GM13977 (cell line): ENCODE data around the gene C4orf17.
"Not testable (repeated sequence)": the region's sequence is repeated elsewhere in the genome, so short reads cannot be mapped to it uniquely, and the experiment has no call there.

ENCODE experiments used
- DNase-seq: peaks from one replicate; pipeline ENCODE4 v3.0.0; 2012; ENCODE audit warnings: low spot score
- in situ Hi-C: fragments of 300-500 bp; cut with MboI; formaldehyde crosslinking; loops from one replicate; pipeline ENCODE4 v1.12.0; 2022; ENCODE audit warnings: low sequenced_read_pairs, low pct_unique_long_range_greater_than_20kb, mixed read lengths, inconsistent platforms; ENCODE audit not compliant: unreplicated experiment
- TF ChIP-seq, protein P1 (sequence below): IDR thresholded peaks from 2 replicates; pipeline ENCODE4 v1.5.1; 2012; ENCODE audit warnings: mild to moderate bottlenecking, control low read depth; ENCODE audit not compliant: insufficient read depth; ENCODE audit errors: extremely low read depth, missing control alignments

C4orf17 gene

DNA sequence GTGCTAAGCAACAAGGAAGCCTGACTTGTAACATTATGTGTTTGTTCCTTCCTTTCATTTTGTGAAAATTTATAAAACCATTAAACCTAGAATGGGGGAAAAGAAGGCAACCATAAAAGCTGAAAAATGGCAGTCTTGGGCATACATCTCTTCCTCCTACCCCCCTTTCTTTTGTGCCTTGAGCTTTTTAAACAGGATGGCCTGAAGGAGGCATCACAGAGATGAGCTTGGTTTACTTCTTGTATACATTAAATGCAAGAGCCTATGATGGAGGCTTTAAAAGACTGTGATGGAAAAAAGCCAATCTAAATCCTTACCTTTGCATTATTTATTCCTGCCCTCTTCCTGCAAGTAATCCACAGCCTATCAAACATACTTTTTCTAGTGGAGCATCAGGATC, 39.5 kb upstream of the C4orf17 start:
- in situ Hi-C loops: no loop called here
- no peak for DNase-seq
- TF ChIP-seq, protein P1, sequence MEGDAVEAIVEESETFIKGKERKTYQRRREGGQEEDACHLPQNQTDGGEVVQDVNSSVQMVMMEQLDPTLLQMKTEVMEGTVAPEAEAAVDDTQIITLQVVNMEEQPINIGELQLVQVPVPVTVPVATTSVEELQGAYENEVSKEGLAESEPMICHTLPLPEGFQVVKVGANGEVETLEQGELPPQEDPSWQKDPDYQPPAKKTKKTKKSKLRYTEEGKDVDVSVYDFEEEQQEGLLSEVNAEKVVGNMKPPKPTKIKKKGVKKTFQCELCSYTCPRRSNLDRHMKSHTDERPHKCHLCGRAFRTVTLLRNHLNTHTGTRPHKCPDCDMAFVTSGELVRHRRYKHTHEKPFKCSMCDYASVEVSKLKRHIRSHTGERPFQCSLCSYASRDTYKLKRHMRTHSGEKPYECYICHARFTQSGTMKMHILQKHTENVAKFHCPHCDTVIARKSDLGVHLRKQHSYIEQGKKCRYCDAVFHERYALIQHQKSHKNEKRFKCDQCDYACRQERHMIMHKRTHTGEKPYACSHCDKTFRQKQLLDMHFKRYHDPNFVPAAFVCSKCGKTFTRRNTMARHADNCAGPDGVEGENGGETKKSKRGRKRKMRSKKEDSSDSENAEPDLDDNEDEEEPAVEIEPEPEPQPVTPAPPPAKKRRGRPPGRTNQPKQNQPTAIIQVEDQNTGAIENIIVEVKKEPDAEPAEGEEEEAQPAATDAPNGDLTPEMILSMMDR: no peak

DNA sequence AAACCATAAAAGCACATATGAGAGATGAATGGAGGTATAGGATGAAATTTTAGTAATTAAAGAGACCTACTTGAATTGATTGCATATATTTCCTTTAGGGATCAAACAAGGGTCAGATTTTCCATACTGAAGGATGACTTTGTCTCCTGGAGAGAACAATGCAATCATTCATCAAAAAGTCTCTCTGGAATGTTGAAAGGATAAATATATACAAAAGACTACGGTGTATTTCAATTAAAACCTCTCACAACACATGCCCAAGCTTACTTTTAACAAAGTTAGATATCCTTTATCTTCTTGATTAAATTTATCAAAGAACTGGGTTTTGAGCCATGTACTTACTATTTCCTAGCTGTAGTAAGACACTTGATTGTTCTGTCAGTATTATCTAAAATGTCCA, 38.9 kb upstream of the C4orf17 start:
- in situ Hi-C loops: no loop called here
- DNase-seq: no peak
- TF ChIP-seq, protein P1: no peak

DNA sequence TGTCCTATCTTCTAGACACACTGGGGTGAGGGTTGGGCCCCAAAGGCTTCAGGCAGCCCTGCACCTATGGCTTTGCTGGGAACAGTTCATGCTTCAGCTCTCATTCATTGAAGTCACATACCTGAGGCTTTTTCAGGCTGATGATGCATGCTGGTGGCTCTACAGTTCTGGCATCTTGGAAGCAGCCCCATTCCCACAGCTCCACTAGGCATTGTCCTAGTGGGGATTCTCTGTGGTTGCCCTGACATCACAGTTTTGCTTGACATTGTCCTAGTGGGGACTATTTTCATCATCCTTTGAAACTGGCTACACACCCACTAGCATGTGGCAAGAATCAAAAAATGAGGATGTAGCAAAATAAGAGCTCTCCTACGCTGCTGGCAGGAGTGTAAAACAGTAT, 37.7 kb upstream of the C4orf17 start:
- TF ChIP-seq, protein P1: no peak
- no peak for DNase-seq
- in situ Hi-C loops: no loop called here

DNA sequence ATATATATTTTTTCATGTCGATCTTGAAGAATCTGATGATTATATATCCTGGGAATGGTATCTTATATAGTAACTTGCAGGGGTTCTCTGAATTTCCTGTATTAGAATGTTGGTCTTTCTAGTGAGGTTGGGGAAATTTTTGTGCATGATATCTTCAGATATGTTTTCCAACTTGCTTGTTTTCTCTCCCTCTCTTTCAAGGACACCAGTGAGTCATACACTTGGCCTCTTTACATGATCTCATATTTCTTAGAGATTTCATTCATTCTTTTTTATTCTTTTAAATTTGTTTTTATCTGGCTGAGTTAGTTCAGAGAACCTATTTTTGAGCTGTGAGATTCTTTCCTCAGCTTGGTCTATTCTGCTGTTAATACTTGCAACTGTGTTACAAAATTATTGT, 27.2 kb upstream of the C4orf17 start:
- TF ChIP-seq, protein P1: no peak
- DNase-seq: no peak
- in situ Hi-C loops: no loop called here

DNA sequence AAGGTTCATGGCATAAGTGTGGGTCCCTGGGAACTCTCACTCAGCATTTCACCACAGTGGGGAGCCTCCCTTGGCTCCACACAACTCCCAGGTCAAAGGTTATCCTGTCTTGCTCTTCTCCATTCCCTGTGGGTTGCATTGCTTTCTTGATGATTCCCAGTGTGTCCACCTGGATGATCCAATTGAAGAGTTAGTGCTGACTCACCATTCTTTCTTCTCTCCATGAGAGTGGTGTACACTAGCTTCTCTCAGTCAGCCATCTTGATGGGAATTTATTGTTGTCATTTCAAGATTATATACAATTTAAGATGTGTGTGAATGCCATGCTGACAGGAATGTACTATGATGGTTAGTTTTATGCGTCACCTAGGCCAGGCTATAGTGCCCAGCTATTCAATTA, 25.6 kb upstream of the C4orf17 start:
- DNase-seq: no peak
- in situ Hi-C loops: no loop called here
- TF ChIP-seq, protein P1: no peak

DNA sequence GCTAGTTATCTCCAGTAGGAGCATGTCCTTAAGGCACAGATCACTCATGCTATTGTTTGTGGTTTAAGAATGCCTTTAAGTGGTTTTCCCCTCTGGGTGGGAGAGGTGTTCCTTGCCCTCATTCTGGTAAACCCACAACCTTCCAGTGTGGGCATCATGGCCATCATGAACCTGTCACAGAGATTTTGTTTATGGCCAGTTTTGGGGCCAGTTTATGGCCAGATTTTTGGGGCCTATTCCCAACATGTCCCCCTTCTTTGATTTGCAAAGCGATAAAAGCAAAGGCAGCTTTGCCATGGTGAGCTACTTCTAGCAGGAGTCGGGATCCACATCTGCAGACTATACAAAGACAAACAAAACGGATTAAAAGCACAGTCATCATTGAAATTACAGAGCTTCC, 24.2 kb upstream of the C4orf17 start:
- DNase-seq, in situ Hi-C loops: not testable (repeated sequence)

DNA sequence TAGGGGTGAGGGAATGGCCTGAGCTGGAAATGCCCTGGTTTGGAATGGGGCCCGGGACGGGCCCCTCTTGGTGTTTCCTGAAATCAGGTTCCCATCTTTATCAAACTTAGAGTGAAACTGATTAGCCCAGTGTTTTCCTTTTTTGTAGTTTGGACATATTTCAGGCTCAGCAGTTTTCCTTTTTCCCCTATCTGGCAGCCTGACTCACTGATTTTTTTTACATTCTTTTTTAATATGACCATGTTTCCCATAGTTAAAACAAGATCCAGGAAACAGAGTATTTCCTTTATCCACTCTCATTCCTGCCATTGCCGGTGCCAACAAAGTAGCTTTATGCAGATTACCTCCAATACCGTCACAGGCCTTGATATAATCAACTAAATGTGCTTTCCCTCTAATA, 20.5 kb upstream of the C4orf17 start:
- TF ChIP-seq, protein P1: no peak
- in situ Hi-C loops: no loop called here

More for the DNA sequence above, 20.5 kb upstream of the C4orf17 start:
- DNase-seq: no peak
